ENCODE results near the gene ZNF43.

- TF ChIP-seq POLR2AphosphoS5 (IDR thresholded peaks at IDR 0.05) (no peak), CTCF (IDR thresholded peaks at IDR 0.05) (no peak)
Observed at GRCh38 chr19:21883516-21883915, 47.5 kb upstream of the ZNF43 start.
